RWPE2 (cell line): Measurements from ENCODE around the gene IGFLR1.

Experiments
- ATAC-seq: fragments of 200-7000 bp; cut with Tn5 transposase; 3 replicates; pipeline ENCODE4 v1.9.1; 2021; ENCODE audit warnings: low read depth
- DNase-seq: peaks from one replicate; pipeline ENCODE4 v3.0.0-alpha.2; 2020; ENCODE audit warnings: low spot score
- H3K27ac ChIP-seq: fragments of 450-650 bp; 2 replicates; pipeline ENCODE4 v1.5.1; 2017; ENCODE audit warnings: mild to moderate bottlenecking; ENCODE audit not compliant: poor library complexity, severe bottlenecking
- H3K27me3 ChIP-seq: fragments of 250-450 bp; sonication (Bioruptor Pico); 2 replicates; pipeline ENCODE4 v1.5.1; 2021; ENCODE audit warnings: mild to moderate bottlenecking, moderate library complexity; ENCODE audit not compliant: insufficient read depth, poor library complexity, severe bottlenecking
- H3K36me3 ChIP-seq: fragments of 250-450 bp; sonication (Bioruptor Pico); 2 replicates; pipeline ENCODE4 v1.5.1; 2020; ENCODE audit warnings: low read depth, mild to moderate bottlenecking, moderate library complexity
- H3K4me1 ChIP-seq: fragments of 250-450 bp; sonication (Bioruptor Pico); 2 replicates; pipeline ENCODE4 v1.5.1; 2021; ENCODE audit warnings: mild to moderate bottlenecking, moderate library complexity; ENCODE audit not compliant: insufficient read depth, poor library complexity, severe bottlenecking
- H3K4me3 ChIP-seq: fragments of 250-450 bp; sonication (Bioruptor Pico); 2 replicates; pipeline ENCODE4 v1.5.1; 2021; ENCODE audit warnings: mild to moderate bottlenecking, moderate library complexity; ENCODE audit not compliant: severe bottlenecking
- H3K9me3 ChIP-seq: fragments of 250-450 bp; sonication (Bioruptor Pico); 2 replicates; pipeline ENCODE4 v1.5.1; 2021; ENCODE audit warnings: mild to moderate bottlenecking, moderate library complexity; ENCODE audit not compliant: severe bottlenecking
- CTCF ChIP-seq: fragments of 450-650 bp; IDR thresholded peaks from one replicate; pipeline ENCODE4 v1.5.1; 2017; ENCODE audit warnings: mild to moderate bottlenecking, moderate library complexity; ENCODE audit not compliant: poor library complexity, severe bottlenecking

Gene IGFLR1

GRCh38 chr19:35731779-35732405 lies 10.4 kb downstream of the IGFLR1 start:
- H3K36me3 ChIP-seq, result peaks cover 87% of the 10 kb centered on the region
- H3K4me3 ChIP-seq, result no peak overlapping the region
- TF ChIP-seq CTCF, result no peak
- DNase-seq, result no peak
- H3K4me1 ChIP-seq, result no peaks in the 10 kb centered on the region
- no peak overlapping the region for H3K27ac ChIP-seq
- no peak for ATAC-seq
- no peaks in the 10 kb centered on the region for H3K27me3 ChIP-seq
- H3K9me3 ChIP-seq, result no peaks in the 10 kb centered on the region

- H3K9me3 ChIP-seq, result no peaks in the 10 kb centered on the region
- no peaks in the 10 kb centered on the region for H3K4me1 ChIP-seq
- TF ChIP-seq CTCF, result no peak
- DNase-seq (no peak), ATAC-seq (no peak)
- no peak overlapping the region for H3K27ac ChIP-seq
- no peak overlapping the region for H3K4me3 ChIP-seq
- H3K36me3 ChIP-seq, result peaks cover 87% of the 10 kb centered on the region
- no peaks in the 10 kb centered on the region for H3K27me3 ChIP-seq
Measured at GRCh38 chr19:35731353-35731752, 10.9 kb downstream of the IGFLR1 start.

- ATAC-seq (no peak), DNase-seq (no peak)
- no peaks in the 10 kb centered on the region for H3K4me1 ChIP-seq
- H3K9me3 ChIP-seq, result no peaks in the 10 kb centered on the region
- TF ChIP-seq CTCF, result no peak
- no peak overlapping the region for H3K4me3 ChIP-seq
- H3K27me3 ChIP-seq, result no peaks in the 10 kb centered on the region
- H3K27ac ChIP-seq, result no peak overlapping the region
- H3K36me3 ChIP-seq, result peaks cover 88% of the 10 kb centered on the region
Measured at GRCh38 chr19:35730326-35730725, 11.9 kb downstream of the IGFLR1 start.

GRCh38 chr19:35729763-35730162 lies 12.5 kb downstream of the IGFLR1 start:
- Histone ChIP-seq H3K9me3 (no peaks in the 10 kb centered on the region), H3K27me3 (no peaks in the 10 kb centered on the region), H3K36me3 (peaks cover 92% of the 10 kb centered on the region), H3K27ac (no peak overlapping the region), H3K4me3 (no peak overlapping the region), H3K4me1 (no peaks in the 10 kb centered on the region)
- ATAC-seq (no peak), DNase-seq (no peak)
- no peak for TF ChIP-seq CTCF

GRCh38 chr19:35729021-35729420 lies 13.2 kb downstream of the IGFLR1 start:
- TF ChIP-seq CTCF, result no peak
- no peaks in the 10 kb centered on the region for H3K4me1 ChIP-seq
- DNase-seq, result peak; percentile 65
- H3K9me3 ChIP-seq, result no peaks in the 10 kb centered on the region
- no peak for ATAC-seq
- H3K36me3 ChIP-seq, result peaks cover 92% of the 10 kb centered on the region
- no peak overlapping the region for H3K27ac ChIP-seq
- H3K27me3 ChIP-seq, result no peaks in the 10 kb centered on the region
- no peak overlapping the region for H3K4me3 ChIP-seq
